Uterus (tissue), 4 donors: ENCODE results near the gene ARID3C. TPM values are rescaled to one million over a fixed set of nuclear protein-coding genes. Genes with fewer than 3 reads are reported as not detected.

ENCODE experiments used
- DNase-seq, 2 donors: peaks; one replicate each; pipeline ENCODE4 v3.0.0-alpha.2; 2019 to 2020
- H3K27ac ChIP-seq, 2 donors: fragments of 200-600 bp; sonication (generic); 1 replicate in 1 of 2; 2 replicates in 1 of 2; pipeline ENCODE4 v1.5.1; 2016 to 2018
- H3K27me3 ChIP-seq, 2 donors: fragments of 200-600 bp; sonication (generic); one replicate each; pipeline ENCODE4 v1.5.1; 2018 to 2019; ENCODE audit warnings: control low read depth in 1 of 2
- H3K36me3 ChIP-seq, 2 donors: fragments of 200-600 bp; sonication (generic); one replicate each; pipeline ENCODE4 v1.5.1; 2019; ENCODE audit warnings: control low read depth in 1 of 2
- H3K4me1 ChIP-seq, 2 donors: fragments of 200-600 bp; sonication (generic); one replicate each; pipeline ENCODE4 v1.5.1; 2018 to 2019; ENCODE audit warnings: control low read depth in 1 of 2
- H3K4me3 ChIP-seq, 2 donors: fragments of 200-600 bp; sonication (generic); 1 replicate in 1 of 2; 2 replicates in 1 of 2; pipeline ENCODE4 v1.5.1; 2018 to 2019; ENCODE audit warnings: mild to moderate bottlenecking in 1 of 2
- H3K9me3 ChIP-seq, 2 donors: fragments of 200-600 bp; sonication (generic); one replicate each; pipeline ENCODE4 v1.5.1; 2019; ENCODE audit warnings: control low read depth in 1 of 2
- CTCF ChIP-seq, 4 experiments: fragments of 200-600 bp in 2 of 4; fragments of 450-650 bp in 2 of 4; sonication (generic) in 2 of 4; IDR thresholded peaks; one replicate each; pipeline ENCODE4 v1.5.1; 2016 to 2019; ENCODE audit warnings: antibody characterized with exemption in 4 of 4, mild to moderate bottlenecking in 2 of 4, moderate library complexity in 1 of 4
- POLR2A ChIP-seq, 2 donors: fragments of 450-650 bp; IDR thresholded peaks; one replicate each; pipeline ENCODE4 v1.6.1; 2016; ENCODE audit warnings: antibody characterized with exemption in 2 of 2, mild to moderate bottlenecking in 1 of 2, moderate library complexity in 1 of 2
- intact Hi-C: fragments of 100-400 bp; cut with DNase I; formaldehyde crosslinking; loops from one replicate; pipeline ENCODE4 v1.15.1; 2023; ENCODE audit warnings: low total_unique reads
- total RNA-seq, 4 donors: library from RNA; depleted of rRNA in 3 of 4; stranded (reverse); fragments of >200 nt in 3 of 4; gene quantifications; one replicate each; pipeline versions ENCODE4 v1.1.0 to v1.2.4, GENCODE V29; 2014 to 2023
- donor health status: DM: yes; HTN: yes; CAD: no.

The ARID3C gene
- total RNA-seq, 4 donors from 2014 or later, result 0.35 to 0.82 TPM; not detected in 2

- Histone ChIP-seq H3K4me1 (peaks cover 0 to 38% of the 10 kb centered on the region in 2 donors), H3K27me3 (no peaks in the 10 kb centered on the region), H3K9me3 (no peaks in the 10 kb centered on the region), H3K4me3 (no peak overlapping the region), H3K27ac (peak overlapping the region; percentile 77 to 81), H3K36me3 (no peaks in the 10 kb centered on the region)
- intact Hi-C loops, result no loop called here
- TF ChIP-seq CTCF (IDR thresholded peaks at IDR 0.05) (no peak), POLR2A (IDR thresholded peaks at IDR 0.05) (no peak)
- DNase-seq, result no peak
Observed at GRCh38 chr9:34655394-34655793, 26.5 kb upstream of the ARID3C start.

GRCh38 chr9:34654323-34655051 lies 25.6 kb upstream of the ARID3C start:
- H3K27me3 ChIP-seq, result no peaks in the 10 kb centered on the region
- no peak overlapping the region for H3K4me3 ChIP-seq
- H3K27ac ChIP-seq, result peak overlapping the region; percentile 77 to 81
- TF ChIP-seq CTCF (IDR thresholded peaks at IDR 0.05), result peak in 1 of 4 experiments; percentile 5
- no peak for TF ChIP-seq POLR2A (IDR thresholded peaks at IDR 0.05)
- H3K36me3 ChIP-seq, result no peaks in the 10 kb centered on the region
- peaks cover 0 to 38% of the 10 kb centered on the region in 2 donors for H3K4me1 ChIP-seq
- H3K9me3 ChIP-seq, result no peaks in the 10 kb centered on the region
- intact Hi-C loops, result no loop called here
- peak; percentile 87 for DNase-seq

- TF ChIP-seq POLR2A (IDR thresholded peaks at IDR 0.05) (no peak), CTCF (IDR thresholded peaks at IDR 0.05) (no peak)
- Histone ChIP-seq H3K36me3 (no peaks in the 10 kb centered on the region), H3K4me1 (peaks cover 0 to 38% of the 10 kb centered on the region in 2 donors), H3K4me3 (no peak overlapping the region), H3K9me3 (no peaks in the 10 kb centered on the region), H3K27ac (peak overlapping the region; percentile 77 to 81), H3K27me3 (no peaks in the 10 kb centered on the region)
- intact Hi-C loops, result no loop called here
- peak; percentile 63 to 74 for DNase-seq
Observed at GRCh38 chr9:34653151-34654072, 24.5 kb upstream of the ARID3C start.

- Histone ChIP-seq H3K9me3 (no peaks in the 10 kb centered on the region), H3K27ac (peak overlapping the region; percentile 77 to 81), H3K4me1 (peaks cover 0 to 38% of the 10 kb centered on the region in 2 donors), H3K27me3 (no peaks in the 10 kb centered on the region), H3K4me3 (peak overlapping the region; percentile 22 to 43), H3K36me3 (no peaks in the 10 kb centered on the region)
- no peak for DNase-seq
- intact Hi-C loops, result no loop called here
- TF ChIP-seq CTCF (IDR thresholded peaks at IDR 0.05), result no peak
- no peak for TF ChIP-seq POLR2A (IDR thresholded peaks at IDR 0.05)
Observed at GRCh38 chr9:34652602-34653000, 23.7 kb upstream of the ARID3C start.
